Common myeloid progenitor, CD34-positive (primary cell): Measurements from ENCODE around the gene LSG1. TPM values are rescaled to one million over a fixed set of nuclear protein-coding genes. Genes with fewer than 3 reads are reported as not detected.

Source experiments
- CTCF ChIA-PET: fragments of 350-600 bp; sonication (Branson Sonifier 250); formaldehyde crosslinking; loops from one replicate; lab custom pipeline; 2021; ENCODE audit warnings: antibody characterized with exemption; lab: Charles Lee
- POLR2A ChIA-PET: fragments of 350-600 bp; sonication (Branson Sonifier 250); formaldehyde crosslinking; loops from one replicate; lab custom pipeline; 2021; ENCODE audit warnings: antibody characterized with exemption; lab: Charles Lee
- DNase-seq, 3 donors: peaks; one replicate each; pipeline versions ENCODE4 v3.0.0 to v3.0.0-alpha.2; 2013
- H3K27ac ChIP-seq, 2 experiments: 1 replicate in 1 of 2; 2 replicates in 1 of 2; pipeline ENCODE4 v1.7.0; 2013; ENCODE audit warnings: inconsistent platforms in 2 of 2, low read length in 2 of 2, mild to moderate bottlenecking in 2 of 2, low read depth in 1 of 2, moderate library complexity in 1 of 2; ENCODE audit not compliant: severe bottlenecking in 2 of 2, insufficient read depth in 1 of 2, poor library complexity in 1 of 2
- H3K27me3 ChIP-seq, 5 experiments: replicated peaks in 2 of 5; 1 replicate in 3 of 5; 2 replicates in 2 of 5; pipeline versions ENCODE4 v1.6.1 to v1.7.0; 2013; ENCODE audit warnings: low read length in 4 of 5, mild to moderate bottlenecking in 2 of 5, moderate library complexity in 2 of 5, inconsistent platforms in 1 of 5; ENCODE audit not compliant: insufficient read depth in 5 of 5, control insufficient read depth in 4 of 5
- H3K36me3 ChIP-seq, 4 experiments: 1 replicate in 2 of 4; 2 replicates in 2 of 4; pipeline versions ENCODE4 v1.6.1 to v1.7.0; 2013; ENCODE audit warnings: low read length in 3 of 4, control low read depth in 1 of 4, mild to moderate bottlenecking in 1 of 4; ENCODE audit not compliant: control insufficient read depth in 4 of 4, insufficient read depth in 4 of 4
- H3K4me1 ChIP-seq, 4 experiments: 1 replicate in 3 of 4; 2 replicates in 1 of 4; pipeline versions ENCODE4 v1.6.1 to v1.7.1; 2013; ENCODE audit warnings: low read length in 3 of 4, mild to moderate bottlenecking in 3 of 4, control low read depth in 1 of 4, inconsistent platforms in 1 of 4, moderate library complexity in 1 of 4; ENCODE audit not compliant: control insufficient read depth in 4 of 4, insufficient read depth in 4 of 4; ENCODE audit errors: control extremely low read depth in 1 of 4
- H3K4me3 ChIP-seq, 7 experiments: 1 replicate in 4 of 7; 2 replicates in 3 of 7; pipeline versions ENCODE4 v1.5.1 to v1.7.0; 2013; ENCODE audit warnings: mild to moderate bottlenecking in 7 of 7, low read length in 6 of 7, moderate library complexity in 6 of 7, inconsistent platforms in 2 of 7, low read depth in 2 of 7, control low read depth in 1 of 7; ENCODE audit not compliant: insufficient read depth in 4 of 7, control insufficient read depth in 1 of 7; ENCODE audit errors: extremely low read depth in 1 of 7
- H3K9me3 ChIP-seq, 5 experiments: 1 replicate in 4 of 5; 2 replicates in 1 of 5; pipeline versions ENCODE4 v1.6.1 to v1.7.1; 2013; ENCODE audit warnings: low read length in 4 of 5, mild to moderate bottlenecking in 2 of 5, inconsistent platforms in 1 of 5, low read depth in 1 of 5, moderate library complexity in 1 of 5; ENCODE audit not compliant: control insufficient read depth in 4 of 5, insufficient read depth in 2 of 5; ENCODE audit errors: control extremely low read depth in 1 of 5
- WGBS: methylation state at CpG from one replicate; pipeline ENCODE4 v1.1.5; 2013; ENCODE audit not compliant: insufficient coverage; 5-methylcytosine and 5-hydroxymethylcytosine counted together
- polyA plus RNA-seq: library from polyadenylated mRNA; unstranded; fragments of 120-200 nt; gene quantifications from one replicate; pipeline ENCODE4 v1.2.1, GENCODE V29; 2013

Gene LSG1
- 39.6 TPM for polyA plus RNA-seq

DNA sequence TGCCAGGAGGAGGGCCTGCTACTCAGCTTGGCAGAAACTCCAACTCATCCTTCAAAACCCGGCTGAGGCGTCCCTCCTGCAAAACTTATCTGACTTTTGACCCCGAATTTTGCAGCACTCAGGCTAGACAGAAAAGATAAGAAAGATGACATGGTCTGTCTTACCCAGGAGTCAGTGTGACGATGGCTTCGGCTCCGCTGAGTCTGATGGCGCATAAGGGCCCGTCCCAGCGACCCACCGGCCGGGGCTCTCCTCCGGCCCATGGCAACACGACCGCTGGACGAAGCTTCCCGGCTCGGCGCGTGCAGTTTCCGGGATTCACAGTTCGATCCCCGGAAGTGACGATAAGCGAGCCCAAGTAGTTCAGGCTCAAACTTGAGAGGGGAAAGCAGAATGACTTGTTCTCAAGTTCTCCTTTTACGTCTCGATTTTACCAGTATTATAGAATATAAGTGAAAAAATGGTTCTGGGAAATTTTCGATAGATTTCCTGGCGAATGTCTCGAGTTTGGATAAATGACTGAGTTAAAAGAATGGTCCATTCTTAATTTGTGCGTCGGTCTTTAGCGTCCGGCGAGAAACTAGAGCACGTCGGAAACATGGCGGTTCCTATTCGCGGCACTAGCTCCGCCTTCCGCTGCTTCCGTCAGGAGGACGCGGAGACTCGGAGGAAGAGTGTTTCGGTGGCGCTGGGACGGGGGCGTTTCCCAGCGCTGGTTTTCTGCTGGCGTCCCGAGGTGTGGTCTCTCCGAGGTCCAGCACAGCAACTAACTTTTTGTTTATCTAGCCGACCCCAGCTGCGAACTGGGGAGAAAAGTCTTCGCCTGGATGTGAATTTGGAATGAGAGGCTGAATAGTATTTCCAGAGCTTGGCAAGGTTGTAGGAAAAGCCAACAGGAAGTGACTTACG, at the start of gene LSG1:
Gene LSG1, minus strand, starts transcription at position 292 of the 909 bp plus-strand sequence. Its CDS starts 29 bp downstream, at position 263.
- peaks cover 2 to 20% (median 11%) of the 10 kb centered on the region in 4 experiments for H3K36me3 ChIP-seq
- peaks cover 0 to 2% (median 0%) of the 10 kb centered on the region in 5 experiments for H3K27me3 ChIP-seq
- POLR2A ChIA-PET: interaction anchor here (0.6 to 2.3 kb wide), 10 partner anchors 10 to 588 kb away, joined by 3 to 11 read pairs (median 4); no protein-coding TSS in a partner anchor
- H3K4me3 ChIP-seq: peak within 1 kb of the TSS; percentile 79 to 100 (median 97)
- H3K9me3 ChIP-seq: no peaks in the 10 kb centered on the region
- 0% methylated on average over 45 of the region's 57 CpGs for WGBS
- H3K27ac ChIP-seq: peak within 1 kb of the TSS; percentile 100
- DNase-seq: peak; percentile 97 to 99 (median 98)
- CTCF ChIA-PET: interaction anchor here (0.9 to 11.2 kb wide), 24 partner anchors 11 to 598 kb away, joined by 3 to 129 read pairs (median 4); partner anchors contain the start of genes FAM43A, TMEM44 and XXYLT1
- peaks cover 11 to 22% (median 17%) of the 10 kb centered on the region in 4 experiments for H3K4me1 ChIP-seq

GRCh38 chr3:194720048-194720447, 48.1 kb upstream of the LSG1 start:
- no peaks in the 10 kb centered on the region for H3K4me1 ChIP-seq
- 100% methylated on average over 6 of the region's 6 CpGs for WGBS
- CTCF ChIA-PET: interaction anchor here (0.6 kb wide), 2 partner anchors 272 to 364 kb away, joined by 3 to 6 read pairs; no protein-coding TSS in a partner anchor
- no peak overlapping the region for H3K4me3 ChIP-seq
- no peaks in the 10 kb centered on the region for H3K36me3 ChIP-seq
- POLR2A ChIA-PET: no interaction called here
- no peaks in the 10 kb centered on the region for H3K9me3 ChIP-seq
- no peaks in the 10 kb centered on the region for H3K27me3 ChIP-seq
- DNase-seq: no peak
- H3K27ac ChIP-seq: no peak overlapping the region

DNA sequence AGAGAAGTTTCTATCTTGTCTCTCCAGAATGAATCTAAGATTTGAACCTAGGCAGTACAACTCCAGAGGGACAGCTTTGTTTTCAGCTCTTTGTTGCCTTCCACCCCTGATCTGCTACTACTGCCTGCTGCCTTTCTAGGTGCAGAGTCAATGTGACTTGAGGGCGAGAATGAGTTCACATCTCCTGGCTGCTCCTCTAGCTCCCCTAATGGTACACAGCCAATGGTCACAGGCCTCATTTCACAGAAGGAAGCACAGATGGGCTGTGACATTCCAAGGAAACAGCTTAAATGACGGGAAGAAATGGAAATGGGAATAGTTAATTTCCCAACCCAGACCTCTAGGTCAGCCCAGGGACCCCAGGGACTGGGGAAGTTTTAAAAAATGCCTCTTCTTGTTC, 46.1 kb upstream of the LSG1 start:
- no peak overlapping the region for H3K27ac ChIP-seq
- H3K9me3 ChIP-seq: no peaks in the 10 kb centered on the region
- no peaks in the 10 kb centered on the region for H3K36me3 ChIP-seq
- no peaks in the 10 kb centered on the region for H3K4me1 ChIP-seq
- POLR2A ChIA-PET: no interaction called here
- no CpG with 5 or more reads among the region's 2 CpGs for WGBS
- DNase-seq: no peak
- CTCF ChIA-PET: interaction anchor here (1.3 to 2.1 kb wide), 3 partner anchors 10 to 19 kb away, joined by 3 to 4 read pairs (median 4); no protein-coding TSS in a partner anchor
- H3K27me3 ChIP-seq: no peaks in the 10 kb centered on the region
- H3K4me3 ChIP-seq: no peak overlapping the region

DNA sequence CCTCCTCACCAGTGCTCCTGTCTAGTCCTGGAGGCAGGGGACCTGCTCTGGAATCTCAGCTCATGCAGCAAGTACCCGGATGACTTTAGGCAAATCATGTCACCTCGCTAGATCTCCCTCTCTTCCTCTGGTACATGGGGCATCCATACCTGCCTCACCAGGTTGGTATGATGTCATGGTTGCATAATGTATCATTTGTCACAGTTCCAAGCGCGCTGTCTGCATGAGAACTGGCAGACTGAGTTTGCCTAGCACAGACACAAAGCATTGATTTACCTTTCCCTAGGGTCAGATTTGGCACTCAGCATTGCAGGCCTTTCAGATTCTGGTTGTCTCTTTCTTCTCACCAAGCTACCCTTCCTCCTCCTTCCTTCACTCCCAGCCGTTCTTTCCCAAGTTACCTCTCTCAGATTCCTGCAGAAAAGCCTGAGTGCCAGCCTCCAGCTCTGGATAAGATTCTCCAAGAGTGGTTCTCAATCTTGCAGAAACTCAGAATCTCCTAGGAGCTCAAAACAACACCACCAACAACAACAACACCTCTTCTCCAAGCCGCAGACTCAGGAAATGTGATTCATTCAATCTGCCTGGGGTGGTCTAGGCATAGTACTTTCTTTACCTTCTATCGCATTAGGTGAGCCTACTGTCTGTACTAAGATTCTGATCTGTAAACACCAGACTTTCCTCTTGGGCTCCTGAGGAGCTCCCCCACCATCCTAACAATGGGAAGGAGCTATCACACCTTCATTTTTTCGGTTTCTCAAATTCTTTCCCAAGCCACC, 43.2 kb upstream of the LSG1 start:
- Histone ChIP-seq H3K4me1 (peaks cover 0 to 3% (median 0%) of the 10 kb centered on the region in 4 experiments), H3K27me3 (no peaks in the 10 kb centered on the region), H3K36me3 (no peaks in the 10 kb centered on the region), H3K9me3 (no peaks in the 10 kb centered on the region), H3K27ac (no peak overlapping the region), H3K4me3 (no peak overlapping the region)
- peak in 1 of 3 donors; percentile 22 for DNase-seq
- ChIA-PET POLR2A (no interaction called here), CTCF (interaction anchor here (1.5 kb wide), 1 partner anchor 13 kb away, joined by 4 read pairs; no protein-coding TSS in a partner anchor)
- WGBS: 100% methylated on average over 8 of the region's 8 CpGs

DNA sequence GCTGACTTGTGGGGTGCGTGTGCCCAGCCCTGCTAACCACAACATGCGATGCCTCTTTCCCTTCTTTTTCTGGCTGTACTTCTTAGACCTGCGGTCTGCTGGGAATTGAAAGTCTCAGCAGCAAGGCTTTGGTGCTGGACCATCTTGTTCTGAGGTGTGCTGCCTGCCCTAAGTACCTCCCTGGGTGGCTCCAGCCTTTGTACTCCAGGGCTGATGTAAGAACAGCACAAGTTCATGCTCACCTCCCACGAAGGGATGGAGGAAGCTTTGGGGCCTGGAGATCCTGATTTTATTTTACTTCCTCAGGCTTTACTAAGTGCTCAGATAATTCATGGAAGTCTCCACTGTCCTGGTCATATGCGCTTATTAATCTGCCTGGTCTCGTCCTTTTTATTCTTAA, 42.6 kb upstream of the LSG1 start:
- ChIA-PET CTCF (no interaction called here), POLR2A (no interaction called here)
- H3K9me3 ChIP-seq: no peaks in the 10 kb centered on the region
- no peak for DNase-seq
- H3K27me3 ChIP-seq: no peaks in the 10 kb centered on the region
- WGBS: 77% methylated on average over 6 of the region's 6 CpGs
- no peaks in the 10 kb centered on the region for H3K36me3 ChIP-seq
- no peak overlapping the region for H3K4me3 ChIP-seq
- H3K4me1 ChIP-seq: peaks cover 0 to 3% (median 0%) of the 10 kb centered on the region in 4 experiments
- no peak overlapping the region for H3K27ac ChIP-seq

- Histone ChIP-seq H3K9me3 (no peaks in the 10 kb centered on the region), H3K27me3 (no peaks in the 10 kb centered on the region), H3K4me3 (no peak overlapping the region), H3K27ac (no peak overlapping the region), H3K4me1 (peaks cover 0 to 3% (median 0%) of the 10 kb centered on the region in 4 experiments), H3K36me3 (no peaks in the 10 kb centered on the region)
- no peak for DNase-seq
- 97% methylated on average over 4 of the region's 5 CpGs for WGBS
- ChIA-PET POLR2A (no interaction called here), CTCF (no interaction called here)
These were observed 42.1 kb upstream of the LSG1 start for GRCh38 chr3:194714137-194714455.
